SJCRH30 (cell line): Measurements from ENCODE around the gene STX8. TPM values are rescaled to one million over a fixed set of nuclear protein-coding genes. Genes with fewer than 3 reads are reported as not detected.
A peak's percentile ranks its signal among the peaks of the same experiment; 100 is the strongest.
"Not testable (repeated sequence)": the region's sequence is repeated elsewhere in the genome, so short reads cannot be mapped to it uniquely, and the experiment has no call there.

Experiments
- DNase-seq, 2 experiments: peaks; one replicate each; pipeline ENCODE4 v3.0.0-alpha.2; 2015 to 2020
- H3K27ac ChIP-seq: fragments of 250-450 bp; sonication (Bioruptor Pico); 2 replicates; pipeline ENCODE4 v1.5.1; 2020; ENCODE audit warnings: mild to moderate bottlenecking, moderate library complexity
- H3K27me3 ChIP-seq: fragments of 250-450 bp; sonication (Bioruptor Pico); 2 replicates; pipeline ENCODE4 v1.5.1; 2020; ENCODE audit warnings: mild to moderate bottlenecking, moderate library complexity
- H3K36me3 ChIP-seq: fragments of 250-450 bp; sonication (Bioruptor Pico); 2 replicates; pipeline ENCODE4 v1.5.1; 2020; ENCODE audit warnings: mild to moderate bottlenecking, moderate library complexity
- H3K4me1 ChIP-seq: fragments of 250-450 bp; sonication (Bioruptor Pico); 2 replicates; pipeline ENCODE4 v1.5.1; 2020; ENCODE audit warnings: mild to moderate bottlenecking, moderate library complexity
- H3K4me3 ChIP-seq: fragments of 250-450 bp; sonication (Bioruptor Pico); 2 replicates; pipeline ENCODE4 v1.5.1; 2020; ENCODE audit warnings: mild to moderate bottlenecking, moderate library complexity
- H3K9me3 ChIP-seq: fragments of 250-450 bp; sonication (Bioruptor Pico); replicated peaks from 2 replicates; pipeline ENCODE4 v1.5.1; 2020; ENCODE audit warnings: mild to moderate bottlenecking, moderate library complexity
- total RNA-seq: library from RNA; depleted of rRNA; stranded (reverse); fragments of >200 nt; shearing (Covaris generic); gene quantifications from 2 replicates; pipeline ENCODE4 v1.2.3, GENCODE V29; 2014

Gene STX8
- total RNA-seq, 1 experiment from 2014 or later: 47.1 TPM

- no peak for DNase-seq
- no peaks in the 10 kb centered on the region for H3K27me3 ChIP-seq
- H3K36me3 ChIP-seq: 0 out of 2 replicates have a peak, but pooled peaks cover 3% of the 10 kb centered on the region
- no peaks in the 10 kb centered on the region for H3K9me3 ChIP-seq
- peaks cover 6% of the 10 kb centered on the region; the same call in 1 of the 2 replicates for H3K4me1 ChIP-seq
- no peak overlapping the region for H3K27ac ChIP-seq
- no peak overlapping the region for H3K4me3 ChIP-seq
These were observed 6.5 kb downstream of the STX8 start for GRCh38 chr17:9568957-9569588.

- no peak for DNase-seq
- H3K27ac ChIP-seq: no peak overlapping the region
- H3K9me3 ChIP-seq: no peaks in the 10 kb centered on the region
- H3K4me1 ChIP-seq: peaks cover 6% of the 10 kb centered on the region; the same call in 1 of the 2 replicates
- no peak overlapping the region for H3K4me3 ChIP-seq
- H3K36me3 ChIP-seq: 0 out of 2 replicates have a peak, but pooled peaks cover 3% of the 10 kb centered on the region
- no peaks in the 10 kb centered on the region for H3K27me3 ChIP-seq
These were observed 7.6 kb downstream of the STX8 start for GRCh38 chr17:9568004-9568403.

GRCh38 chr17:9566739-9567138, 8.9 kb downstream of the STX8 start:
- H3K36me3 ChIP-seq, H3K4me3 ChIP-seq, H3K4me1 ChIP-seq, DNase-seq, H3K27me3 ChIP-seq, H3K9me3 ChIP-seq, H3K27ac ChIP-seq: not testable (repeated sequence)

- Histone ChIP-seq H3K4me1 (peaks cover 6% of the 10 kb centered on the region; the same call in 1 of the 2 replicates), H3K4me3 (no peak overlapping the region), H3K27me3 (no peaks in the 10 kb centered on the region), H3K36me3 (0 out of 2 replicates have a peak, but pooled peaks cover 3% of the 10 kb centered on the region), H3K27ac (no peak overlapping the region), H3K9me3 (no peaks in the 10 kb centered on the region)
- DNase-seq: peak; percentile 3 to 37
These were observed 9.6 kb downstream of the STX8 start for GRCh38 chr17:9566067-9566466.

GRCh38 chr17:9564104-9564503, 11.5 kb downstream of the STX8 start:
- Histone ChIP-seq H3K4me1 (peaks cover 6% of the 10 kb centered on the region; the same call in 1 of the 2 replicates), H3K27me3 (no peaks in the 10 kb centered on the region), H3K27ac (no peak overlapping the region), H3K9me3 (no peaks in the 10 kb centered on the region), H3K36me3 (0 out of 2 replicates have a peak, but pooled peaks cover 3% of the 10 kb centered on the region), H3K4me3 (no peak overlapping the region)
- no peak for DNase-seq

- H3K9me3 ChIP-seq: no peaks in the 10 kb centered on the region
- no peaks in the 10 kb centered on the region for H3K36me3 ChIP-seq
- H3K27ac ChIP-seq: no peak overlapping the region
- no peak for DNase-seq
- no peak overlapping the region for H3K4me3 ChIP-seq
- H3K27me3 ChIP-seq: no peaks in the 10 kb centered on the region
- H3K4me1 ChIP-seq: no peaks in the 10 kb centered on the region
These were observed 17.8 kb downstream of the STX8 start for GRCh38 chr17:9557857-9558256.

GRCh38 chr17:9557161-9557755, 18.4 kb downstream of the STX8 start:
- no peaks in the 10 kb centered on the region for H3K36me3 ChIP-seq
- H3K4me1 ChIP-seq: no peaks in the 10 kb centered on the region
- H3K27ac ChIP-seq: no peak overlapping the region
- H3K27me3 ChIP-seq: no peaks in the 10 kb centered on the region
- DNase-seq: no peak
- no peaks in the 10 kb centered on the region for H3K9me3 ChIP-seq
- H3K4me3 ChIP-seq: no peak overlapping the region

GRCh38 chr17:9554715-9555114, 20.9 kb downstream of the STX8 start:
- H3K9me3 ChIP-seq, H3K36me3 ChIP-seq, H3K27me3 ChIP-seq, H3K4me3 ChIP-seq, H3K27ac ChIP-seq, H3K4me1 ChIP-seq: not testable (repeated sequence)
- DNase-seq: peak; percentile 36 to 59

GRCh38 chr17:9553596-9553995, 22.0 kb downstream of the STX8 start:
- Histone ChIP-seq H3K4me3 (no peak overlapping the region), H3K27ac (no peak overlapping the region), H3K27me3 (no peaks in the 10 kb centered on the region), H3K36me3 (no peaks in the 10 kb centered on the region), H3K4me1 (no peaks in the 10 kb centered on the region), H3K9me3 (no peaks in the 10 kb centered on the region)
- no peak for DNase-seq

GRCh38 chr17:9553181-9553580, 22.4 kb downstream of the STX8 start:
- Histone ChIP-seq H3K4me3 (no peak overlapping the region), H3K9me3 (no peaks in the 10 kb centered on the region), H3K27ac (no peak overlapping the region), H3K4me1 (no peaks in the 10 kb centered on the region), H3K36me3 (no peaks in the 10 kb centered on the region), H3K27me3 (no peaks in the 10 kb centered on the region)
- DNase-seq: no peak

GRCh38 chr17:9549215-9549614, 26.4 kb downstream of the STX8 start:
- H3K9me3 ChIP-seq: no peaks in the 10 kb centered on the region
- DNase-seq: no peak

GRCh38 chr17:9544221-9544620, 31.4 kb downstream of the STX8 start:
- DNase-seq: no peak
- no peak overlapping the region for H3K27ac ChIP-seq
- H3K4me3 ChIP-seq: no peak overlapping the region
- H3K9me3 ChIP-seq: no peaks in the 10 kb centered on the region
- no peaks in the 10 kb centered on the region for H3K4me1 ChIP-seq
- H3K27me3 ChIP-seq: no peaks in the 10 kb centered on the region
- no peaks in the 10 kb centered on the region for H3K36me3 ChIP-seq

More at GRCh38 chr17:9549215-9549614, 26.4 kb downstream of the STX8 start:
- no peaks in the 10 kb centered on the region for H3K36me3 ChIP-seq
- no peaks in the 10 kb centered on the region for H3K27me3 ChIP-seq
- no peak overlapping the region for H3K4me3 ChIP-seq
- no peak overlapping the region for H3K27ac ChIP-seq
- no peaks in the 10 kb centered on the region for H3K4me1 ChIP-seq

- no peak overlapping the region for H3K27ac ChIP-seq
- no peaks in the 10 kb centered on the region for H3K36me3 ChIP-seq
- no peaks in the 10 kb centered on the region for H3K9me3 ChIP-seq
- DNase-seq: no peak
- no peaks in the 10 kb centered on the region for H3K4me1 ChIP-seq
- H3K27me3 ChIP-seq: no peaks in the 10 kb centered on the region
- H3K4me3 ChIP-seq: no peak overlapping the region
These were observed 33.9 kb downstream of the STX8 start for GRCh38 chr17:9541718-9542117.

- Histone ChIP-seq H3K27me3 (no peaks in the 10 kb centered on the region), H3K36me3 (no peaks in the 10 kb centered on the region), H3K4me1 (no peaks in the 10 kb centered on the region), H3K27ac (no peak overlapping the region), H3K9me3 (no peaks in the 10 kb centered on the region), H3K4me3 (no peak overlapping the region)
- no peak for DNase-seq
These were observed 37.0 kb downstream of the STX8 start for GRCh38 chr17:9538626-9539025.

GRCh38 chr17:9537177-9537776, 38.3 kb downstream of the STX8 start:
- no peaks in the 10 kb centered on the region for H3K27me3 ChIP-seq
- no peak overlapping the region for H3K27ac ChIP-seq
- no peak overlapping the region for H3K4me3 ChIP-seq
- DNase-seq: no peak
- H3K9me3 ChIP-seq: no peaks in the 10 kb centered on the region
- no peaks in the 10 kb centered on the region for H3K36me3 ChIP-seq
- no peaks in the 10 kb centered on the region for H3K4me1 ChIP-seq
